Thyroid gland (tissue), 4 donors: ENCODE results near the gene NUP62.

Experiments used
- POLR2A ChIP-seq, 2 donors: fragments of 450-650 bp; IDR thresholded peaks; one replicate each; pipeline ENCODE4 v1.6.1; 2017; ENCODE audit warnings: antibody characterized with exemption in 2 of 2, mild to moderate bottlenecking in 2 of 2, moderate library complexity in 1 of 2
- TF ChIP-seq, protein P1 (sequence below), 6 experiments: fragments of 200-600 bp in 3 of 6; fragments of 450-650 bp in 3 of 6; sonication (generic) in 3 of 6; IDR thresholded peaks; one replicate each; pipeline ENCODE4 v1.5.1; 2016 to 2019; ENCODE audit warnings: antibody characterized with exemption in 6 of 6, mild to moderate bottlenecking in 2 of 6, inconsistent platforms in 1 of 6, moderate library complexity in 1 of 6

DNA sequence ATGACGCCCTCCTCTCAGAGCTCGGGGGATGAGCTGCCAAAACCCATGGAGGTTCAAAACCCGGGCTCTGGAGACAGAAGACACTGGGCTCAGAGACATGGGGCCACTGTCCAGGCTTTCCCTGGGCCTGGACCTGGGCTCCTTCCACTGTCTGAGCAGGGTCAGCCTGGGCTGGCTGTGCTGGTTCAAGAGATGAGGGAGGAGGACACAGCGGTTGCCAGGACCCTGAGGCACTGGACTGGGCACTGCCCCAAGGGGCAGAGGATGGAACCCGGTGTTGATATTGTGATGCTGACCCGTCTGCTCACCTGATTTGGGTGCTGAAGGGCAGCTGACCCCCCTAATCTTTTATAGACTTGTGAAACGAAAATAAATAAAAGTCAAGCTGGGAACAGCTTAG lies 45.7 kb upstream of the NUP62 start:
- TF ChIP-seq, protein P1, sequence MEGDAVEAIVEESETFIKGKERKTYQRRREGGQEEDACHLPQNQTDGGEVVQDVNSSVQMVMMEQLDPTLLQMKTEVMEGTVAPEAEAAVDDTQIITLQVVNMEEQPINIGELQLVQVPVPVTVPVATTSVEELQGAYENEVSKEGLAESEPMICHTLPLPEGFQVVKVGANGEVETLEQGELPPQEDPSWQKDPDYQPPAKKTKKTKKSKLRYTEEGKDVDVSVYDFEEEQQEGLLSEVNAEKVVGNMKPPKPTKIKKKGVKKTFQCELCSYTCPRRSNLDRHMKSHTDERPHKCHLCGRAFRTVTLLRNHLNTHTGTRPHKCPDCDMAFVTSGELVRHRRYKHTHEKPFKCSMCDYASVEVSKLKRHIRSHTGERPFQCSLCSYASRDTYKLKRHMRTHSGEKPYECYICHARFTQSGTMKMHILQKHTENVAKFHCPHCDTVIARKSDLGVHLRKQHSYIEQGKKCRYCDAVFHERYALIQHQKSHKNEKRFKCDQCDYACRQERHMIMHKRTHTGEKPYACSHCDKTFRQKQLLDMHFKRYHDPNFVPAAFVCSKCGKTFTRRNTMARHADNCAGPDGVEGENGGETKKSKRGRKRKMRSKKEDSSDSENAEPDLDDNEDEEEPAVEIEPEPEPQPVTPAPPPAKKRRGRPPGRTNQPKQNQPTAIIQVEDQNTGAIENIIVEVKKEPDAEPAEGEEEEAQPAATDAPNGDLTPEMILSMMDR (IDR thresholded peaks at IDR 0.05), result no peak
- no peak for TF ChIP-seq POLR2A (IDR thresholded peaks at IDR 0.05)
